ENCODE results near the gene VASH2.

DNA sequence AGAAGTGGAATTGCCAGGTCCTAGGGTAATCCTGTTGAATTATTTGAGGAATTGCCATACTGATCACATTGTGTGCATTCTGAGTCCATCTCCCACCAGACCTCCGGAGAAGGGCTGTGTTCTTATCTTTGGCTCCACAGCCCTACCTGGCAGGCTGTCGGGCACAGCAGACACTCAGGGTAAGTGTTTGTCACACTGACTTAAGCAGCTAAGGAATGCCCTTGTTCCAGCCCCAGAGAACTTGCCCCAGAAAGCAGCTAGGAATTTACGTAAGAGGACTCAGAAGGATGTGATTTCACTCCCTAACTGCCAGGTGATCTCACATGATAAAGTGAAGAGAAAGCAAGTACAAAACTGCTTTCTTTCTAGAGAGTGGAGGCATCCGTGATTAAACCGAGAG, 21.0 kb downstream of the VASH2 start:
- no peak for TF ChIP-seq POLR2A (IDR thresholded peaks at IDR 0.05)
- TF ChIP-seq, protein P1, sequence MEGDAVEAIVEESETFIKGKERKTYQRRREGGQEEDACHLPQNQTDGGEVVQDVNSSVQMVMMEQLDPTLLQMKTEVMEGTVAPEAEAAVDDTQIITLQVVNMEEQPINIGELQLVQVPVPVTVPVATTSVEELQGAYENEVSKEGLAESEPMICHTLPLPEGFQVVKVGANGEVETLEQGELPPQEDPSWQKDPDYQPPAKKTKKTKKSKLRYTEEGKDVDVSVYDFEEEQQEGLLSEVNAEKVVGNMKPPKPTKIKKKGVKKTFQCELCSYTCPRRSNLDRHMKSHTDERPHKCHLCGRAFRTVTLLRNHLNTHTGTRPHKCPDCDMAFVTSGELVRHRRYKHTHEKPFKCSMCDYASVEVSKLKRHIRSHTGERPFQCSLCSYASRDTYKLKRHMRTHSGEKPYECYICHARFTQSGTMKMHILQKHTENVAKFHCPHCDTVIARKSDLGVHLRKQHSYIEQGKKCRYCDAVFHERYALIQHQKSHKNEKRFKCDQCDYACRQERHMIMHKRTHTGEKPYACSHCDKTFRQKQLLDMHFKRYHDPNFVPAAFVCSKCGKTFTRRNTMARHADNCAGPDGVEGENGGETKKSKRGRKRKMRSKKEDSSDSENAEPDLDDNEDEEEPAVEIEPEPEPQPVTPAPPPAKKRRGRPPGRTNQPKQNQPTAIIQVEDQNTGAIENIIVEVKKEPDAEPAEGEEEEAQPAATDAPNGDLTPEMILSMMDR (IDR thresholded peaks at IDR 0.05) = no peak

Measured in Peyer's patch (tissue), 4 donors.